Measurements from ENCODE around the gene ZNF536.

GRCh38 chr19:30467239-30467638 is 95.1 kb downstream of the ZNF536 start:
- TF ChIP-seq CTCF (conservative IDR thresholded peaks at IDR 0.05 in 1 of 2, IDR thresholded peaks at IDR 0.05 in 1 of 2; ENCODE audit: low read depth in 1 of 2, low read length in 2 of 2): no peak
- no peak for TF ChIP-seq EZH2 (IDR thresholded peaks at IDR 0.05; ENCODE audit: low read length, missing control alignments)
